Muscle of back (tissue), 11 donors: ENCODE data around the gene SKOR2. TPM values are rescaled to one million over a fixed set of nuclear protein-coding genes. Genes with fewer than 3 reads are reported as not detected.

Source experiments
- DNase-seq, 3 donors: peaks; one replicate each; pipeline versions ENCODE4 v3.0.0 to v3.0.0-alpha.2; 2013
- polyA plus RNA-seq, 10 donors: library from polyadenylated mRNA; unstranded; fragments of 120-200 nt; gene quantifications; one replicate each; pipeline ENCODE4 v1.2.1, GENCODE V29; 2013; ENCODE audit not compliant: insufficient read length in 10 of 10

SKOR2 gene
- polyA plus RNA-seq, 10 donors = not detected

- peak; percentile 22 to 66 (median 34) for DNase-seq
These were observed 8.9 kb upstream of the SKOR2 start for GRCh38 chr18:47260120-47260923.

DNA sequence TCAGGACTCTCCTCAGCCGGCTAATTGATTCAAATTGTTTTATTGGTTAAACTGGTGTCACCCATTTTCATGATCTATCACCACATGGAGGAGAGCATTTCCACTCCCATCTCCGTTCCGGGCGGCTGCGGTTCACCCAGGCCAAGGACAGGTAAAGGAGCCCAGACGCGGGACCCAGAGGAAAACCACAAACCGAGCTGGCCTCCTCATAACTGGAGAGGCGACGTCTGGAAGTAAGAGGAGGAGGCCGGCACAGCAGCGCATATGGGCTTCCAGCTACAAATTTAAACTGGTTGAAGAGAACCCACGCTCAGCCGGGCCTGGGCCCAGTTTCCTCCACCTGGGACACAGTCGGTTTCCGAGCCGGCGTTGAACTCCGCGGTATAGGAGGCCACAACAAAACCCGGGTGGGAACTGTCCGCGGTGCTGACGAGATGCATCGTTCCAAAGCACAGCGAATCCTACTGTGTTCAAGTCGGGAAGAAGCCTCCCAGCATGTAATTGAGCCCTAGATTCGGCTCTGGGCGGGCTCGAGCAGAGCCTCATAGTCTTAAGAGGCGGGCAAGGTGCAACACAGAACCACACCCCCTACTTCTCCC is 3.0 kb upstream of the SKOR2 start:
- peak; percentile 24 to 71 (median 59) for DNase-seq

GRCh38 chr18:47253101-47253654 is 1.7 kb upstream of the SKOR2 start:
- no peak for DNase-seq

GRCh38 chr18:47250391-47251046 is 941 bp downstream of the SKOR2 start:
- no peak for DNase-seq

- no peak for DNase-seq
These were observed 2.0 kb downstream of the SKOR2 start for GRCh38 chr18:47249314-47249981.

DNA sequence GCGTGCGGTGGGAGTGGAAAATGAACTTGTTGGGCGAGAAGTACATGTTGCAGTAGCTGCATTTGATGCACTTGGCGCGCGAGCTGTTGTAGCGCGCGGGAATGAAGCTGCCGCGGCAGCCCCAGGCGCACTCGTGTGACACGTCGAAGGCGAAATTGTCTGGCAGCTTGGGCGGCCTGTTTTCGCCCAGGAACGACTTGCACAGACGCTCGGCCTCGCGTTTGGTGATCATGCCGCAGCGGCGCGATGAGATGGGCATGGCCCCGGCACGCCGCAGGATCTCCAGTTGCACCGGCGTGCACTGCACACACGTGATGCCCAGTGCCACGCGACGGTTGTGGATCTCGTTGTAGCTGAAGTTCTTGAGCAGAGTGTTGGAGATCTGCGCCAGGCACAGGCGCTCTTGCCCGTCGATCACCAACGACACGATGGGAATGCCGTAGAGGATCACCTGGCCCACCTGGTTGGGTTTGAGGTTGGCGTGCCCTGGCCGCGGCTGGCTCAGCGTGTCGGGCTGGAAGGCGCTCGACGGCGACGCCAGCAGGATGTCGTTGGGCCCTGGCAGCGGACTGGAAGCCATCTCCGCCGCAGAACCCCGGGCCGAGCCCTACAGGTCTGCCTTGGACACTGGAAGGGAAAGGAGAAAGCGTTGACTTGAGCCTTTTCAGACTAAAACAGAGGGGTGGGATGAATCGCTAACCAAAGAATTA is 2.7 kb downstream of the SKOR2 start:
- DNase-seq = no peak

DNA sequence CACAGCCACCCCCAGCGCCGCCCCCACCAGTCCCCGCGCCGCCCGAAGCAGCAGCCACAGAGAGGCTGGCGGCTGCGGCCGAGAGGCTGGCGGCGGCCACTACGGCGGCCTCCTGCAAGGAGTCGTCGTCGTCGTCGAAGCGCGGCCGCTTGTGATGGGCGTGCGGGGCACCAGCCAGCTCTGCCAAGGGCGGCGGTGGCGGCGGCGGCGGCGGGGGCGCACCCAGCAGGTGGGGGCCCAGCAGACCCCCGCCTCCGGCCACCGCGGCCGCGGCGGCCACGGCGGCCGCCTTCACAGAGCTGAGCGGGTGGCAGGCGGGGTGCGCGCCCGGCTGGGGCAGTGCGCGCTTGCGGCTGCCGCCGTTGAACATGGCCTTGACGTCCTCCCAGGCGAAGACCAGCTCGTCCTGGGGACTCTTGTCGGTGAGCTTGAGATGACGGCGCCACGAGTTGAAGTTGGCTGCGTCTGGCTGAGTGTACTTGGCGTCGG is 3.3 kb downstream of the SKOR2 start:
- DNase-seq = no peak

DNA sequence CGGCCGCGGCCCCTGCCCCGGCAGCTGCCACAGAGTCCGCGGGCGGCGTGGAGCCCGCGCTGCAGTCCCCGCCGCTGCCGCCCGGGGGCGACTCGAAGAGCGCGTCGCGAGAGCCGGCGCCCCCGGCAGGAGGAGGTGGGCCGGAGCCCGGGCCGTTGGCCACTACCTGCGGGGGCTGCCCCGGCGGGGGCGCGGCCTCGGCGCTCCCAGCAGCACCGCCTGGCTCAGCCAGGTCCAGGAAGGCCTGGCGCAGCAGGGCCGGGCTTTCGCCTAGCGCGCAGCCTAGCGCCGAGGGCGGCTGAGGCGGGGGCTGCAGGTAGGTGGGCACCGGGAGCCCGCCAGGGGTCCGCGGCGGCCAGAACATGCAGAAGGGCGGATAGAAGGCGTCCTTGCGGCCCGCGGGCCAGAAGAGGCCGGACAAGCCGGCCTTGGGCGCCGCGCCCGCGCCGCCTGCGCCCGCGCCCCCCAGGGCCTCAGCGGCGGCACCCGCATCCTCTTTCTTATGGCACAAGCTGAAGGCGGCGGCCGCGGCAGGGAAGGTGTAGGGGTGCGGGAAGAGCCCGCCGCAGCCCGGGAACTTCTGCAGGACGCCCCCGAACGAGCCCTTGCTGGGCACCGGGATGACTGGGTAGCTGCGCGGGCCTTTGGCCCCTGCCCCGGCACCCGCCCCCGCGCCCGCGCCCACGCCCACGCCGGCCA is 3.9 kb downstream of the SKOR2 start:
- DNase-seq = no peak

GRCh38 chr18:47247036-47247415 is 4.4 kb downstream of the SKOR2 start:
- DNase-seq = no peak

DNA sequence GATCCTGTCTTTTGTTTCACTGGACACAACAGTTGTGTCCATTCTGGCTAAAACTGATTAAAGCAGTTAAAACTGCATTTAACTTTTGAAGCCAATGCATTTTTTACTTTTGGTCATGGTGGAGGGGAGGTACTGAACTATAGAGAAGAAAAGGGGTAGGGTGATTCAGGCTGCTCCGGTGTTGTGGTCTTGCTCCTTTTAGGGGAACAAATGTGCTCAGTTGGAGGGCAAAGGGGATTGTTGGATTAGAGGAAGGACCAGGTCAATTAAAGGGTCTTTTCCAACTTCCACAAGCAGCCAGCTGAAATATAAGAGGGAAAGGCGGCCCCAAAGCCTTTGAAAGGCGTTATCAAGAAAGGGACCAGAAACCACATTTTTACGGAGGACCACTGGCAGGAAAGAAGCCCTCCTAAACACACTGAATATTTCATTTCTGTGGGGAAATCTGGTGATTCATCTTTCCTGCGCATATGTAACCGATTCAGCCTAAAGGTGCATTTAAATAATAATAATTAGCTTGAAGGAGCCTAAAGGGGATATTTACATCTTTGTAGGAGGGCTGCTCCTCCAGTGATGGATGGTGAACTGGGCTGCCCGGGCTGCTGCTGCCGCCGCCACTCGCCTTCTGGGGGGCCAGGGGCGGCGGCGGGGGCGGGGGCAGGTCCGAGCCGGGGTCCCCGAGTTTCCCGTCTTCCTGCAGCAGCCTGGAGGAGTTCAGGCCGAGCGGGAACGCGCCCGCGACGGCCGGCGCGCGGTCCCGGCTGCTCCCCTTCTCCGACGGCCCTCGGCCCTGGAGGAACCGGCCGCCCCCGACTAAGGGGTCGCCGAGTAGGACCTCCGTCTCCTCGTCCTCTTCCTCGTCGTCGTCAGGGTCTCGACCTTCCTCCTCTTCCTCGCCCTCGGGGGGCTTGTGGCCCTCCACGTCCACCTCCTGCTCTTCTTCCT is 5.2 kb downstream of the SKOR2 start:
- no peak for DNase-seq

DNA sequence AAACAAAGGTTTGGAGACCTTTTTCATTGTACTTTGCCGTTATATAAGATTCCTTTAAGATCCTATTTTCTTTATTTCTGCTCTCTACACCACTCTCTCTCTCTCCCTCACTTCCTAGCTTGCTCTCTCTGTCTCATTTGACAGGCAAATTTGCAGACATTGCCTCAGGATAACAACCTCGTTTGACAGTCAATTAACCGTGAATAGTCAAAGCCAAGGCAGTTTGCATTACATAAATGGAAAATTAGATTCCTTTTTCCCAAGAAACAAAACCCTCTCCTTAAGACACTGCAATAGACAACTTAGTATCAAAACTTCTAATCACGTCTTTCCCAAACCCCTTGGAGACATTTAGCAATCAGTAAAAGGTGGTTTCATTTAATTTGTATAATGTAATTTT is 7.4 kb downstream of the SKOR2 start:
- no peak for DNase-seq

DNA sequence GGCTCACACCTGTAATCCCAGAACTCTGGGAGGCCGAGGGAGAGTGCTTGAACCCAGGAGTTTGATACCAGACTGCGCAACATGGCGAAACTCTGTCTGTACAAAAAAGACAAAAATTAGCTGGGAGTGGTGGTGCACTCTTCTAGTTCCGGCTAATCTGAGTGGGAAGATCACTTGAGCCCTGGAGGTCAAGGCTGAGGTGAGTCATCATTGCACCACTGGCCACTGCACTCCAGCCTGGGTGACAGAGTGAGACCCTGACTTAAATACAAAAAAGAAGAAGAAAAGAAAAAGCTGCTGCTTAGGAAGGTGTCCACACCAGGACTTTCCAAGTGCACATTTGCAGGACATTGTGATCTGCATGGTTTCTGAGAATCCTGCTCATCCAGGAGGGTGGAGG is 16.4 kb downstream of the SKOR2 start:
- no peak for DNase-seq

- DNase-seq = no peak
These were observed 24.8 kb downstream of the SKOR2 start for GRCh38 chr18:47226660-47227059.

GRCh38 chr18:47215554-47216138 is 35.8 kb downstream of the SKOR2 start:
- peak; percentile 13 to 54 (median 31) for DNase-seq

- no peak for DNase-seq
These were observed 42.3 kb downstream of the SKOR2 start for GRCh38 chr18:47209171-47209570.

DNA sequence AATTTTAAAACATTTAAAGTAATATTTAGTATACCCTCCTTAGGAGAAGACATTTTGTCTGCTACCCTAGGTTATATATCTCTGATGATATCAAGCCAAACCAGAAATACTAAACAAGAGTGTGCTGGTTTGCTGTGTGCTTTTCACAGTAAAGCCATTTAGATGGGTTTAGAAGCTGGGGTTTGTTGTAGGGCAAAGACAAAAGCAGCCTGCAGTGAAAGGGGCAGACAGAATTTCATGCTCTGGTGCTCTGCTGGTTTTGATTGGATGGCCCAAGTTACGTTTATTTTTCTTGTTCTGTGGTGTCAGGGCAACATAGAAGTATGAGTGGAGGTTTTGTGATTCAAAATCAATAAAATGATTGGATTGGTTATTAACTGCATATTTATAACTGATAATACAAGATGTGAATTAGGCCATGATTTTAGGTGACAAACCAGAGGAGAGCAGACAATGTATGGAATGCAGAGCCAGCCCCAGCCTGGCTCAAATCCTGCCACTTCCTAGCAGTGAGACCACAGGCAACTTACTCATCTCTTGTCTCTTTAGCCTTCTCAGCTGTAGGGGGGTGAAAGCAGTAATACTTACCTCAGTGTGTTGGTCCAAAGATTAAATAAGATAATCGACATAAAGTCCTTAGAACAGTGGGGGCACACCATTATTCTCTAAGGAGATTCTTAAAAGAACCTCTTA is 44.4 kb downstream of the SKOR2 start:
- DNase-seq = no peak

DNA sequence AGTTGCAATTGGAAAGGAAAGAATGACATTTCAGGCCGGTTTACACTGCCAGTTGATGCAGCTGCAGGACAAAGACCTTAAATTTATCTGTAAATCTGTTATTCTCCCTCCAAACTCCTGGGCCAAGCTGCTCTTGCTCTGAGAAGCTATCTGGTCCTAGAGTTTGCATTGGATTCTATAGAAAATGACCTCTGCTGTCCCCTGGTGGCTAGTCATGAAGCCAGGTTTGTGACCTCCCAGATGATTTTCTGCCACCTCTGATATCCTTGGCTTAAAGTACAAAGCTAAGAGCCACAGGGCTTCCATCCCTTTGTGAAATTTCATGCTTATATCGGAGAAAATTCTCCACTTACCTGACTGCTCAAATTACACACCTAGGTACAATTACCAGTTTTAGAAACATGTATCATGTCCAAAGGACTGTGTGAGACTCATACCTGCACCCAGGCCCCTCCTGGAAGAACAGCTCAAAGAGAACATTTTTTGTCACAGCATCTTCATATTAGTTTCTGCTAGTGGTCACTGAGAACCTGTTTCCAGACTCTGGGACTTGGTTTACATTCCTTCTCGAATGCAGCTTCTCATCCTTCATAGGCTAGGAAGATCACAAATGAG is 46.4 kb downstream of the SKOR2 start:
- peak; percentile 17 to 56 (median 39) for DNase-seq
